Fibroblast of lung (primary cell): ENCODE data around the gene CNNM4.

Source experiments
- CTCF ChIP-seq, 2 donors: IDR thresholded peaks in 1 of 2; conservative IDR thresholded peaks in 1 of 2; 1 replicate in 1 of 2; 2 replicates in 1 of 2; pipeline ENCODE4 v1.5.1; 2011 to 2012; ENCODE audit warnings: low read length in 2 of 2, control low read depth in 1 of 2, inconsistent platforms in 1 of 2, low read depth in 1 of 2, mild to moderate bottlenecking in 1 of 2
- EZH2 ChIP-seq: IDR thresholded peaks from 2 replicates; pipeline ENCODE4 v1.5.1; 2012; ENCODE audit warnings: low read length, control low read depth, mild to moderate bottlenecking; ENCODE audit errors: missing control alignments

GRCh38 chr2:96853321-96853720 is 92.6 kb downstream of the CNNM4 start:
- TF ChIP-seq CTCF (conservative IDR thresholded peaks at IDR 0.05 in 1 of 2, IDR thresholded peaks at IDR 0.05 in 1 of 2; ENCODE audit: low read depth in 1 of 2, low read length in 2 of 2) (no peak), EZH2 (no peak)
